HG03469 (cell line): ENCODE data around the gene TFR2.

Experiments
- ATAC-seq: cut with Tn5 transposase; IDR thresholded peaks from one replicate; pipeline ENCODE4 v1.9.1; 2021; ENCODE audit warnings: mild to moderate bottlenecking, moderate library complexity, moderate number of reproducible peaks; ENCODE audit not compliant: unreplicated experiment

The TFR2 gene

GRCh38 chr7:100588438-100588837 is 52.9 kb downstream of the TFR2 start:
- no peak for ATAC-seq

GRCh38 chr7:100586266-100587025 is 54.9 kb downstream of the TFR2 start, which contains the start of gene FBXO24:
Gene FBXO24, plus strand, starts transcription at chr7:100586328. Its CDS starts 298 bp downstream, at chr7:100586626.
- peak; percentile 76 for ATAC-seq

GRCh38 chr7:100585511-100586265 is 55.7 kb downstream of the TFR2 start, which contains the start of gene LRCH4:
Gene LRCH4, minus strand, starts transcription at chr7:100586129. Its CDS starts 29 bp downstream, at chr7:100586100.
- ATAC-seq, result no peak

GRCh38 chr7:100584683-100585510 is 56.5 kb downstream of the TFR2 start:
- no peak for ATAC-seq

- no peak for ATAC-seq
Measured at GRCh38 chr7:100584054-100584682, 57.2 kb downstream of the TFR2 start.

GRCh38 chr7:100583132-100584053 is 58.0 kb downstream of the TFR2 start:
- ATAC-seq, result no peak

GRCh38 chr7:100582650-100583049 is 58.7 kb downstream of the TFR2 start:
- no peak for ATAC-seq

GRCh38 chr7:100582041-100582579 is 59.2 kb downstream of the TFR2 start:
- no peak for ATAC-seq

GRCh38 chr7:100580466-100581283 is 60.7 kb downstream of the TFR2 start:
- no peak for ATAC-seq

GRCh38 chr7:100578246-100579183 is 62.8 kb downstream of the TFR2 start:
- ATAC-seq, result no peak

- no peak for ATAC-seq
Measured at GRCh38 chr7:100577507-100577906, 63.8 kb downstream of the TFR2 start.

GRCh38 chr7:100577103-100577502 is 64.2 kb downstream of the TFR2 start:
- ATAC-seq, result no peak

GRCh38 chr7:100576384-100576993 is 64.9 kb downstream of the TFR2 start:
- no peak for ATAC-seq

- ATAC-seq, result no peak
Measured at GRCh38 chr7:100575746-100576383, 65.5 kb downstream of the TFR2 start.

GRCh38 chr7:100575206-100575631 is 66.1 kb downstream of the TFR2 start:
- no peak for ATAC-seq
